NCI-H2196 treated with DMSO at 0.1 percent for 48 hours (cell line): ENCODE results near the gene BCR.
A peak's percentile ranks its signal among the peaks of the same experiment; 100 is the strongest.

ENCODE experiments used
- DNase-seq: peaks from one replicate; lab custom pipeline; 2025; ENCODE audit not compliant: unreplicated experiment; lab: John Stamatoyannopoulos, UW

The BCR gene

DNA sequence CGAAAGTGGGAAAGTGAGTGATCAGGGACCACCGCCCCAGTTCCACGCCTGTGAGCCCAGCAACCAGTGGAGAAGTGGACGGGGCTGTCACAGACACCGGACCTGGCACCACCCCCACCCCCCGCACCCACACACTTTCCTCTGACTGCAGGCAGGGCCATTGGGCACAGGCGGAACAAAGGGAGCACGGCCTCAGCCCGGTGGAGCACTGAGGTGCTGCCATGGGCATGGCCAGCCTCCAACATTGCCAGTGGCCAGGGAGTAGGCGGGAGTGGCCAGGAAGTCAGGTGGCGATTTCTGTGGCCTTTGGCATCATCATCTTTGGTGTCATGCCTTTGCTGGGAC is 78.5 kb downstream of the BCR start:
- no peak for DNase-seq

DNA sequence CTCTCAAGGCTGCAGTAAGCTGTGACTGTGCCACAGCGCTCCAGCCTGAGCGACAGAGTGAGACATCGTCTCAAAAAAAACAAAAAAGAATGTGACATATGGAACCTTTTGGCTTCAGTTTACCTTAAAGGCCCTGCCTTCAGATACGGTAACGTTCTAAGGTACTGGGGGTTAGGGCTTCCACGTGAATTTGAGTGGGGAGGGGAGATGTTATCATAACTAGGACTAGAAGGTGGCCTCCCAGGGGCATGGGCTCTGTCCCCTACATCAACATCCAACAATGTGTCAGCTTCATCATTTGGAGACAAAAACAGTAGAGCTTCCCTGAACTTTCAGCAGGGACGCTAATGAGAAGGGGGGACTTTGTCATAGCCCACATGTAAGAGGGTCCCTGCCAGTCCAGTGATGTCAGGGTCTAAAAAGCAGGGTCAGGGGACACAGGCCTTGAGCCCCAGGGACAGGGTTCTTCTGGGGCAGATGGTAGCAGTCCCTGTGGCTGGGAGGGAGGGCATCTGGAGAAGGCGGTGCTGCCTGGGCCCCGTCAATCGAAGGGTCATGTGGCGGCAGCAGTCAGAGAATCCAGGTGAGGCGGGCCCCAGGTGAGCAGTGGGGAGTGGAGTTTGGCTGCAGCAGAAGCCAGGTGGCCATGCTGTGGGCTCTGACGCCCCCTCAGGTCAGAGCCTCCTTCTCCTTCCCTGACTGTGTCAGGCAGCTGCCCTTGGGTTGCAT is 79.8 kb downstream of the BCR start:
- no peak for DNase-seq

DNA sequence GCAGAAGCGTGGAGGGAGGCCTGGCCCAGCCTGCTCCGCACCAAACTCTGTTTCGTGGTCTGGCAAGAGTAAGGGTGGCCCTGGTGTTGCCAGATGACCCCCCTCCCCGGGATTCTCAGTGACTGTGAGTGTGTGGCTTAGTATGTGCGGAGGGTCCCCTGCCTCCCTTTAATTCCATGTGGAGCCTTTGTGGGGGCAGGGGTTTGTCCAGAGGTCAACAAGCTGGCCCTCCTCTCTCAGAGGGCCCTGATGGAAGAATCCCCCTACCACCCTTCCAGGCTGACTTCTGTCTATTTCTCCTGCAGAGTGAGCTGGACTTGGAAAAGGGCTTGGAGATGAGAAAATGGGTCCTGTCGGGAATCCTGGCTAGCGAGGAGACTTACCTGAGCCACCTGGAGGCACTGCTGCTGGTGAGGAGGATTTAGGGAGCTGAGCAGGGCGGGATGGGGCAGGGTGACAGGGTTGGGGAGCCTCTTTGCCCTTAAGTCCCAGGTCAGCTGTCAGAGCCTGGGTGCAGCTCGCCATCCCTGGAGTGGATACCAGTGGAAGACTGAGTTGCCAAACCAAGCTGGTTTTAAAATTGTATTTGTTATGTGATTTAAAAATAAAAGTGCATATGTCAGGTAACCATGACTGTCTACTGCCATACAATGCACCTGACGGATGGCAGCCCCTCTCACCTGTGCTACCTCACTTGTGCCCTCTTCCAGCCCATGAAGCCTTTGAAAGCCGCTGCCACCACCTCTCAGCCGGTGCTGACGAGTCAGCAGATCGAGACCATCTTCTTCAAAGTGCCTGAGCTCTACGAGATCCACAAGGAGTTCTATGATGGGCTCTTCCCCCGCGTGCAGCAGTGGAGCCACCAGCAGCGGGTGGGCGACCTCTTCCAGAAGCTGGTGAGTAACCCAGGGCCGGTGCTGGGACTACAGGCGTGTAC is 80.6 kb downstream of the BCR start:
- no peak for DNase-seq

DNA sequence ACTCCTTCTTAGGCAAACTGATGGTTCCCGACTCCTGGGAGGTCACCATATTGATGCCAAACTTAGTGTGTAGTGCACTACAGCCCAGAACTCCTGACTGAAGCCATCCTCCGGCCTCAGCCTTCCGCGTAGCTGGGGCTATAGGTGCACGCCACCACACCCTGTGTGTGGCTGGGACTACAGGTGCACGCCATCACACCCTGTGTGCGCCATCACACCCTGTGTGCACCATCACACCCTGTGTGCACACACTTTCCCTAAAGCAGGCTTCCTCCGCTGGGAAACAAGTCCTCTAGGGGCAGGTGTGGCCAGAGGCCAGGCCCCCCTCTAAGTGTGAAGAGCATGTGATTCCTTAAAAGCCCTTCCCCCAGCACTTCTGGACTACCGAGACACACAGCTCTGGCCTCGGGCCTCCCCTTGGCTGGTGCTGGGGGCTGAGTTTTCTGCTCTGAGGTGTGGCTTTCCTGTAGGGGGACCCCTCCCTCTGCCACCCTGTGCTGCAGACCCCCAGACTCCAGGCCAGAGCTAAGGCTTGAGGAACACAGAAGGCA is 81.7 kb downstream of the BCR start:
- no peak for DNase-seq

DNA sequence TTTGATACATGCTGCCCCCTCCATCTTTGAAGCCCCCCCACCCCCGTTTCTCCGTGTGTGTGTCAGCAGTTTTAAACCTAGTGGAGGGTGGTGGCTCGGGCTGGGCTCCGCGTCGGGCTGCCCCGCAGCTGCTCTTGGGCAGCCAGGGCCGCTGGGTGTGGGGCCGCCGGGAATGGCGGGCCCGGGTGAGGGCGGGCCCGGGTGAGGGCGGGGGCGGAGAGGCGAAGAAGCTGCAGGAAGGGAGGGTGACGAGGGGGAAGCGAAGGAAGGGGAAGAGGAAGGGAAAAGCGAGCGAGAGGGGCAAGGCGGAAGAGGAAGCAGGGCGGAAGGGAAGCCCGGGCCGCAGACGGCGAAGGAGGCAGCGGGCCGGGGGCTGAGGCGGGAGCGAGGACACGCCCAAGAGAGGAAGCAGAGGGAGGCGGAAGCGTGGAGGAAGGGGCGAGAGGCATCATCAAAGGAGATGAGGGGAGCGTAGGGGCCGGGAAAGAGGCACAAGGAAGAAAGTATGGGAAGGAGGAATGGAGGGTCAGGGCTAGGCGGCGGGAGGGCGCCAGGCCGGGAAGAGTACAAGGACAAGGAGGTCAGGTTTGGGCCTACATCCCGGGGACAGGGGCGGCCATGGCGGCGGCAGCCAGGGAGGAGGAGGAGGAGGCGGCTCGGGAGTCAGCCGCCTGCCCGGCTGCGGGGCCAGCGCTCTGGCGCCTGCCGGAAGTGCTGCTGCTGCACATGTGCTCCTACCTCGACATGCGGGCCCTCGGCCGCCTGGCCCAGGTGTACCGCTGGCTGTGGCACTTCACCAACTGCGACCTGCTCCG is 82.4 kb downstream of the BCR start:
- DNase-seq: no peak

DNA sequence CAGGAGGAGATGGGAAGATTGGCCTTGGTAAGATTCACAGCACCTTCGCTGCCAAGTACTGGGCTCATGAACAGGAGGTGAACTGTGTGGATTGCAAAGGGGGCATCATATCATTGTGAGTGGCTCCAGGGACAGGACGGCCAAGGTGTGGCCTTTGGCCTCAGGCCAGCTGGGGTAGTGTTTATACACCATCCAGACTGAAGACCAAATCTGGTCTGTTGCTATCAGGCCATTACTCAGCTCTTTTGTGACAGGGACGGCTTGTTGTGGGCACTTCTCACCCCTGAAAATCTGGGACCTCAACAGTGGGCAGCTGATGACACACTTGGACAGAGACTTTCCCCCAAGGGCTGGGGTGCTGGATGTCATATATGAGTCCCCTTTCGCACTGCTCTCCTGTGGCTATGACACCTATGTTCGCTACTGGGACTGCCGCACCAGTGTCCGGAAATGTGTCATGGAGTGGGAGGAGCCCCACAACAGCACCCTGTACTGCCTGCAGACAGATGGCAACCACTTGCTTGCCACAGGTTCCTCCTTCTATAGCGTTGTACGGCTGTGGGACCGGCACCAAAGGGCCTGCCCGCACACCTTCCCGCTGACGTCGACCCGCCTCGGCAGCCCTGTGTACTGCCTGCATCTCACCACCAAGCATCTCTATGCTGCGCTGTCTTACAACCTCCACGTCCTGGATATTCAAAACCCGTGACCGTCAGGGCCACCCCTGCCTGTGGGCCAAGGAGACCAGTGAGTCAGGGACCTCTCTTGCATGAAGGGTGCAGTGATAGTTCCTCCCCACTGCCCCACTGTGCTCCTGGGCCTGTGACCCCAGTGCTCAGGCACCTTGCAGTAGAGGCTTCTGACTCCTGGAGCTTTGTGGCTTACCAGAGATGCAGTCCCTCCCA is 83.6 kb downstream of the BCR start:
- DNase-seq: no peak

DNA sequence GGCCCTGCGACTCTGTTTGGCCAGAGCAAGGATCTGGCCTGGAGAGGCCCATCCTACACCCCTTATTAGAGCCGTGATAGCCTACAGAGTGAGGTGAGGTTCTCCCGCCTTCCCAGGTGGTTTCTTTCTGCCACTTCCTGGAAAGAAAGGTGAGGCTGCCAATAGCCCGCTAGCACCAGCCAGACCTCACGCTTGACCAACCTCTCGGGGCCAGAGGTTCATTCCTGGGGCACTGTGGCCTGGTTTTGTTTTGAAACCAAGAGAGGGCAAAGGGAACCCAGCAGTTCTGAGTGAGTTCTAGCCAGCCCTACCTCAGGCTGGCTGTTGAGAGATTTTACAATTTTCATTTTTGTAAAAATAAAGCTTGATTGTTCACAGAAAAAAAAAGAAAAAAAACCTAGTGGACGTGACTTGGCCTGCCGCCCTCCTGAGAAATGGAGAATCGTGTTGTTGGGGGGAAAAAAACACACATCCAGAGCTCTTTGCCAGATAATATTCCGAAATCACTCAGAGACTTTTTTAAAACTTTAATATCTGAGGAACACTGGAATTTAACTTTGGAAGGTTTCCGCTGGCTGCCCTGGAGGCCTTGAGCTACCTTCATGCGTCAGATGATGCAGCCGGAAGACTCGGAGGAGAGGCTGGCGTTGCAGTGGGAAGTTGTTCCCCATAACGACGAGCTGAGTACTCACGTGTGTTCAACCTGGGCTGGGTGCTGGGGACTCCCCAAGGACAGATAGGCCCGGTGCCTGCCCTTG is 84.5 kb downstream of the BCR start:
- DNase-seq: peak; percentile 2

DNA sequence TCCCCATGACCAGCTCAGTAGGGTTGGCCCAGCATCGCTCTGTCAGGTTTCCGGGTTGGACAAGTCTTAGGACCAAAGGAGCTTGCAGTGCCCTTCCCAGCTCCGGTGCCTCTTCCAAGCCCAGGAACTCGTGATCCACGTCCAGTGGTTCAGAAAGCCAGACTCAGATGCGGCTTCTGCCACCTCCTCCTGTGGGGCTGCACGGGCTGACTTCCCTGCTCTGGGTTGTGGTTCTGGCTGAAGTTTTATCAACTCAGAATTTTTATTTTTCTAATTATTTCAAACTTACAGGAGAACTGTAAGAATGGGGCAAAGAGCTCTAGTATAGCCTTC is 85.0 kb downstream of the BCR start:
- no peak for DNase-seq

DNA sequence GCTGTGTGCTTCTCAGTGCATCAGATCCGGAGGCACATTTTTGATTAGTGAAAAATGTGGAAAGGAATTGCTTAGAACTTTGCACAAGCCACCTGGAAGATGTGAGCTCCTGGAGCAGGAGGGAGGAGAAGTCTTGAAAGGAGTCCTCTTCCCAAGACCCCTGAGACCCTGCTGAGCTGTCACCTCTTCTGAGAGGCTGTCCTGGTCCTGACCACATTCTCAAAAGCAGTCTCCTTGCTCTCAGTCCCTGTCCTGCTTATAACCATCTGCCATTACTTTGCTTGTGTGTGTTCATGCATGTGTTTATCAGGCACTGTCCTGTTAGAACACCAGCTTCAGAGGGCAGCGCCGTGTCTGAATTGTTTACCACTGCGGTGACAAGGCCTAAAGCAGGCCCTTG is 86.5 kb downstream of the BCR start:
- DNase-seq: no peak

DNA sequence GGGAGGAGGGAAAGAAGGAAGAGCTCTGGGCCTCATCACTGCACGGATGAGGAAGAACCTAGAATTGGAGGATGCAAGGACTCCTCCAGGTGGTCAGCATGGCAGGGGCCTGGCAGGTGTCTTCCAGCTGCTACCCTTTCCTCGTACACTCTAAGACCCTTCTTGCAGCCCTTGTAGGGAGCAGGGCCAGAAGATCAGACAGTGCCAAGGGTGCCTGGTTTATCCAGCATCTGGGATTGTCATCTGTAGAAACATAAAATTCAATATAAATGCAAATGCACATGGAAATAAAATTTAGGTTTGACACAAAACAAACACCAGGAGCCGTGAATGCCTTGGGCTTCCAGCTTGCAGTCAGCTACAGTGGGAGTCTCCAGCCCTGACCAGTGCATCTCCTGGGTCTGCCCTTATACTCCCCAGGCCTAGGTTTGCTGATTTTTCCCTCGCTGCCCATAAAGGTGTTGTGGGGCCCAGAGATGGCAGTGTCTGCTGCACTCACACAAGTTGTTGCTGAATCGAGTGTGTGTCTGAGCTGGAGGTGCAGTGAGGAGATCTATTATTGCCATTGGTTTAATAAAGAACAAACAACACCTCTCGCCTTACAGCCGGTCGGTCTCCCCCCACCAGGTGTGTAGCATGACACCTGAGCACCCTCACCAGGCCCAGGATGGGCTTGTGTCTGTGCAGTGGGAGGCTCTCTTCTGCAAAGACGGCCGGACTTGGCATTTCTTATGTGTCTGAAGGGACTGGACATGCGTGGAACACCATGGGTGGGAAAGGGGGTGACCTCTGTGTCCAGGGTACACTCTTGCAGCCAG is 87.1 kb downstream of the BCR start:
- DNase-seq: no peak

DNA sequence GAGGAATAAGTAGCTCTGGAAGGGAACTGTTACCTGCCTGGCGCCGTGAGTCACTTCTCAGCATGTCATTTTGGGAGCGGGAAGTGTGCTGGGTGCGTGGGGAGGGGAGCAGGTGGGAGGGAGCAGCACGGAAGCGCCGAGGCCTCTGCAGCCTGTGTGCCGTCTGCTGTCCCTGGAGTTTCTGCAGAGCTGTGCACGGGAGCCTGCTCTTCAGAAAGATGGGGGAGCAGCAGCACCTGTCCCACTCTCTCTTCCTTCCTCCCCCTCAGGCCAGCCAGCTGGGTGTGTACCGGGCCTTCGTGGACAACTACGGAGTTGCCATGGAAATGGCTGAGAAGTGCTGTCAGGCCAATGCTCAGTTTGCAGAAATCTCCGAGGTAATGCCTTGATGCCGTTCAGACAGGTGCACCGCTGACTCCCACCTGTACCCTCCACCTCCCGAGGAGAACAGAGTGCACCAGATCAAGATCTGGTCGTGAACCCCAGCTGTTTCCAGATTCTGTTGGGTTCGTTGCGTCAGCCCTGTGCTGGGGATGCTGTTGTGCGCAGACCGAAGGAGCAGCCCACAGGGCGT is 87.9 kb downstream of the BCR start:
- DNase-seq: no peak

DNA sequence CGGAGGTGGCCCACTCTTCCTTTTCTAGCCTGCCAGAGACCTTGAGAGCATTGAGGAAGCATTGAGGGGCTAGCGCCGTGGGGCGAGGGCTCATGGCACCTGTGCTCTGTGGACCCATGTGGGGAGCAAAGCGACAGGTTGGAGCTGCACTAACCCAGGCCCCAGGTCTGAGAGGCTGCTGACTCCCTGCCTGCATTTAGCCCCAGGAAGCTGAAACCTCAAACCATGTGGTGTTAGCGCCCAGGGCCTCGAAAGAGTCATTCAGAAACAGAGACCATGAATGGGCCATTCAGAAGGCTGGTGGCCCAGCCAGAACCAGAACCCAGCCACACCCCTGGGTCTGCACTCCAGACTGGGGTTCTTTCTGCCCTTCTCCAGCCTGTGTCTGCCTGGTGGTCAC is 88.6 kb downstream of the BCR start:
- no peak for DNase-seq

DNA sequence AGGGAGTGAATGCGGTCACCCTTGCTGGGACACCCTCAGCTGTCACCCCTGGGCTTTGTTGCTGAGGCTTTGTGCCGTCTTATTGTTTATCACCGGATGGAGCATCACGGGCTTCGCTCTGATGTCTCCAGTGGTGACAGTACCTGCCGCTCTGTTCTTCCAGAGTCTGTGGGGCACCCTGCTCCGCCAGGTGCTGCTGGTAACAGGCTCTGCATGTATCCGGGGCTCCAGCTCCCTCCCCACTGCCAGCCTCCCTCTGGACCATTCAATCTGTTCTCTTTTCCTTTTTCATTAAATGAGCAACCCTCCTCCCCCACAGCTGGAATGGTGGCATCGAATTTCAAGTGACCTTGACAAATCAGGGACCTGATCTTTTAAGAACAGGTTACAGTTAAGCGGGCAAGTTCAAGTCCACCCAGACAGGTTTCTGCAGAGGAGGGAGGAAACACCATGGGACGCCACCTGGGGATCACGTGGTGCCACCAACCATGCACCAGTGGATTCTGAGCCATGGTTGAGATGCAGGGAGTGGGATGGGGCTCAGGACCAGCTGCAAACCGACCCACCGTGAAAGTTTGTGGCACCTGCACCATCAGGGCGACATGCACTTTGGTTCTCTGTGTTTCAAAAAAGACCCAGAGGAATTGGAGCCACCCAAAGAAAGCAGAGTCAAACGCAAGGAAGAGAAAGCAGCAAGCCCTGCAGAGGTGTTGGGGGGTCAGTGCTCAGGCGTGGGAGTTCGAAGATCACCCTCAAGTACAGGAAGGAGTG is 89.3 kb downstream of the BCR start:
- no peak for DNase-seq

DNA sequence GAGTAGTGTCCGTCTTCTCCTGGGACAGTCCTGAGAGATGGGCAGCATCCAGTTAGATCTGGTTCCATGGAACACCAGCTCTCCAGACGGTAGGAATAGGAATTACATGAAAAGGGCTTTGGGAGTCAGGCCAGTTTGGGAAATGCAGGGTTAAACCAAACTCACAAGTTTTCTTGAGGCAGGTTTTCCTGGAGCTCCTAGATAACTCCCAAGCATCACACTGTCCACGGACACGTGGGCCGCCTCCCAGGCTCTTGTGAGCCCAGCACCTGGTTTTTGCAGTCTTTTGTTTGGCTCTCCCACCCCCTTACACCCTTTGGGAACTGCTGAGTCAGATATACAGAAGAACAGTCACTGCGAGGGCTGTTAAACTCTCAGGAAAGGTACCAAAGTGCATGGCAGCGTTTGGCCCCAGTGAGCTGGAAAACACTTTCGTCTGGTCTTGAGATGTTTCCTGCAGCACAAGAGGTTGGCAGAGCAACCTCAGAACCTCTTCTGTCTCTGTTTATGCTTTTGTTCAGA is 90.0 kb downstream of the BCR start:
- no peak for DNase-seq

DNA sequence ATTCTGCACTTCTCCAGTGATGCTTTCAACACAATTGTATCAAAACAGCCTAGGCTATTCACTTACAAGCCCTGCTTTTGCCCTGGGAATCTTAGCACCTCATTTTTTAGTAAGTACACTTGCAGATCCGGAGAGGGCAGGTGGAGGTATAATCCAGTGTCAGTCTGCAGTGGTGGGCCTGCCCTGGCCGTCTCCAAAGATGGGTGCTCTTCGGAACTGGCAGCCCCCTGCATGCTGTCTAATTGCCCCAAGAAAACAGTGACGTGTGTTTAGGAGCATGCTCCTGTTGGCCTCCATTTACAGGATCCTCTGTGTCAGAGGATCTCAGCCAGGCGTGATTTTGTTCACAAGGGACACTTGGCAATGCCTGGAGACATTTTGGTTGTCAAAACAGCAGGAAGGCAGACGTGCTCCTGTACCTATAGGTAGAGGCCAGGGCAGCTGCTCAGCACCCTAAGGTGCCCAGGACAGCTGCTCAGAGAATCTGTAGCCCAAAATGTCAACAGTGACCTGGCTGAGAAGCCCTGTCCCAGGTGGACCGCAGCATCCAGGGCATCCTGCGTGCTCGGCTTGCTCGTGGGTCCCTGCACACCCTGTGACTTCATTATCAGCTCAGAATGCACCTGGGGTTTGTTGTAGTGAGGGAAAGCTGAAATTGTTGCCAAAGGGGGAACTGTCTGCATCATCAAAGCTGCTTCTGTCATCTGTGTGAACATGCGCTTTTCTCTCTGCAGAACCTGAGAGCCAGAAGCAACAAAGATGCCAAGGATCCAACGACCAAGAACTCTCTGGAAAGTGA is 90.7 kb downstream of the BCR start:
- DNase-seq: no peak

DNA sequence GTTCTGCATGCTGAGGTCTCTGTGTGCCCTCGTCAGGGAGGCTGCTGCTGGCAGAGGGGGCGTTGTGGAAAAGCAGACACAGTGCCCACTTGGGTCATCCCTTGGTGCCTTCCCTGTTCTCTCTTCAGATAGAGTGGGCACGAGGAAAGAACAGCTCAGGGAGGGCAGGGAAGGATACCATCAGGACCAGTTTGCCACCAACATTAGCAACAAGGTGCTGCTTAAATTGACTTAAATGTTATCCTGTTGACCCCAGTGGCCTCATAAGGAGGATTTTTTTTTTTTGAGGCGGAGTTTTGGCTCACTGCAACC is 91.2 kb downstream of the BCR start:
- no peak for DNase-seq

DNA sequence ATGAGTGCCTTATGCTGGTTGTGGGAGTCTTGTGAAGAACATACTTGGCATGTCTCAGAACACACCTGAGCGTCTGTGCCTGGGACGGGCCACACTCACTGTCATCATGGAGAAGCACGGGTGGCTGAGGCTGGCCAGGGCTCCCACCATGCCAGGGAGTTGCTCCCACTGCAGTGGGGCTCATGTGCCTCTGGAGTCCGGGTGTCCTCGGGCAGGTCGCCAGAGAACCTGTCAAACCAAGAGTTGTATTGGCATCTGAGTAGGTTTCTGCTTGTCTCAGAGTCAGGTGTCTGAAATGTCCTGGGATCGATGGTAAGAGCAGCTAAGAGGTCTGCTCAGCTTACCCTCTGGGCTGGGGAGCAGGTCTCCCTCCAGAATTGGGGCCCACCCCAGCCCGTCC is 92.1 kb downstream of the BCR start:
- no peak for DNase-seq
